SIG-M5 treated with dmso at 0.1 percent for 504 hours (cell line): ENCODE data around the gene FGF8.

Experiments used
- DNase-seq: peaks from one replicate; lab custom pipeline; 2025; ENCODE audit not compliant: unreplicated experiment; lab: John Stamatoyannopoulos, UW

FGF8 gene

GRCh38 chr10:101769541-101770180 is 6.3 kb downstream of the FGF8 start:
- no peak for DNase-seq

DNA sequence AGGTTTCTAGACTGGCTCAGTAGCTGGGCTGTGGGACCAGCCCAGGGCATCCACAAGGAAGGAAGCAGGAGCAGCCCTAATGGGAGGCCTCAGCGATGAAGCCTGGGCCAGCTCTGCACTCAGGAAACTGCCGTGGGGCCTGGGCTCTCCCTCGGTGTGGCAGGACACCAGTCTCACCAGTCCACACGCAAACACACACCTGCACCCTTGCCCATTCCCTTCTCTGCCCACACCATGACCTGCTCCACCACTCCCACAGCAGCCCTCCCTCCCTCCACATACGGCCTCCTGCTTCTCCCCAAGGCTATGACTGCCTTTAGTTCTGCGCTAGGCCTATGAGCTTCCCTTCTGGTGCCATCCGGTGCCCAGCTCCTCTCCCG is 7.1 kb downstream of the FGF8 start:
- DNase-seq, result no peak

GRCh38 chr10:101767966-101768790 is 7.7 kb downstream of the FGF8 start:
- DNase-seq, result no peak

DNA sequence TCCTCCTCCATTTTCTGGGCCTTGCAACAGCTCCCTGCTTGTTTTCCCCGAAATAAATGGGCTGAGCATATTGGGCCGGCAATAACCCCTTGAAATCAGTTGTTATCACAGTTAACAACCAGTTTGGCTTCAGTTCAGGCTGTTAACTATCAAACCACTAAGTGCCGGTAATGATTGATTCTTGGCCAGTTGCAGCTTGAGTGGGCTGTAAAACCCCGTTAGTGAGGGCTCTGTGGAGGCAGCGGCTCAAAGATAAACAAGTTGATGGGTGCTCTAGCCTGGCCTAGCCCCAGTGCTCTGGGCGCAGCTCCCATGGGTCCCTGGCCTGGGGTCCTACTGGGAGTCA is 8.3 kb downstream of the FGF8 start:
- no peak for DNase-seq

DNA sequence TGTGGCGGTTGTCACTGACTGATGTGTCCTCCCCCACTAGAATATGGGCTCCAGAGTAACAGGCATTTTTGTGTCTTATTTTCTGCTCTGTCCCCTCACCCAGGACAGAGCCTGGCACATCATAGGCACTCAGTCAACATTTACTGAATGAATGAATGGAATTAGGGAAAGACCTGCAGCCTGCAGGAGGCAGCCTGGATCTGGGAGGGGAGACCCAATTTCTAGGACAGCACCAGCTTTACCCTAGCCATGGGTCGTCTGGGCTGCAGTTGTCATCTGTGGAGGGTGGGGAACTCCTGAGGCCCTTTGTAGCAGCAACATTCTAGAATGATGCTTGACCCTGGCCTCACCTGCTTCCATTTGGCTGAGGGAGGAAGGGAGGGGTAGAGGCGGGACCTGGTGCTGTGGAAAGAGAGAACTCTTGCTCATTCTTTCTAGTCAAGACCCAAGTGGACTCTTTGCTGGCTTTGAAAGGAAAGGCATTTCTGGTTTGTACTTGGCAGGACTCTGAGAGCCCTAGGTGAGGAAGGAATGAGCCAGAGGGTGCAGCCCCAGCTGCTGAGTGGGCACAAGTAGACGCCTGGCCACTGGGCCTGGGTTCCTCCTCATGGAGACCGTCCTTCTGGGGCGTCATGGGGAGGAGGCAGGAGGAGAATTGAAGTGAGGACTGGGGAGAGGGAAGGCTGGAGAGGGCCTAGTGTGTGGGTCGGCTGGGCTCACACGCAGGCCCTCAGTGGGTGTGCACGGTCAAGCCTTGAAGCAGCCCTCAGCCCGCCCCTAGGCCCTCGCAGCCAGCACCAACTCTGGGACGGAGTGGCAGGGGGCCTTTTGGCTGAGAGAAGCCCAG is 8.9 kb downstream of the FGF8 start:
- no peak for DNase-seq

GRCh38 chr10:101766306-101766705 is 9.6 kb downstream of the FGF8 start:
- DNase-seq, result no peak

DNA sequence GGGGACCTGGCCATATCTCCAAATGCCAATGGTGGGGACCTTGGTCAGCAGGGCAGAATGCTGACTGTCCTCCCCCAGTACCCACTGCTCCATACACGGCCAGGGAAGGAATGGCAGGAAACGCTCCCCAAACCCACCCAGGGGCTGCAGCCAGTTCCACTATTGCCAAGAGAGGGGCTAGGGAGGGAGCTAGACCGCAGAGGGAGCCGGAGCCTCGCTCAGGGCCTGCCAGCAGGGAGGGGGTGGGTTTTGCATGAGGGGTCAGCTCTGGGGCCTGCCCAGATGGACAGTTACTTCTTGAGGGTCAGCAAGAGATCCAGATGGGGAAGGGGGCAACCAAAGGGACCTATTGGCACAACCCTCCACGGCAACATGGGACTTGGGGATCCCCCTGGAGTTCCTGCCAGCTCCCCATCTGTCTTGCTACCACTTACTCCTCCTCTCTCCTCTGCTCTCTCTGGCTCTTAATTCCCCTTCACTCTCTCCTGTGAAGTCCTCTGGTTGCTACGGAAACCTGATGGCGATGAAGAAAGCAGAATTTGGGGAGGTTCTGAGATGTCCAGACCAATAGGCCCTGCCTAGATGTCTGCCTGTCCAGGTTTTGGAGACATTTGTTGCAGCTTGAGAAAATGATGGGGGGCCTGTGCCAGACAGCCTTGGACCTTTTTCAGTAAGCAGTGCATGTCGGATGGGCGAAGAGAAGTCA is 12.6 kb downstream of the FGF8 start:
- DNase-seq, result no peak

DNA sequence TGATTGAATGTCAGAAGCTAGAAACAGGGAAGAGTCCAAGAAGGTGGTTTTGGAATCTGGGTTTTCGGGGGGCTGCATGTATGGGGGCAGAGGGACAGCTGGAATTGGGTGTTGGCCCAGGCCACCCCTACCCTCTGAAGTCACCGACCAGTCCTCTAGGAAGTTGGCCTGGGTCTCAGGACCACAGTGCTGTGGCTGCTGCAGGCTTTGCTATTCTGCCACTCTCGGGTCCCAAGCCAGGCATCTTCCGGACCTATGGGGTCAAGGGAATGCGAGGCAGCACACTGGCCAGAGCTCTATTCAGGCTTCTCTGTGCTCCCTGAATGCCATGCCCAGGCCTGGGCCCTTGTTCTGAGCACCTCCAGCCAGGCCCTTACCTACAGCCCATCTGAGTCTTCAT is 13.2 kb downstream of the FGF8 start:
- no peak for DNase-seq

GRCh38 chr10:101761226-101761625 is 14.7 kb downstream of the FGF8 start:
- DNase-seq, result no peak

DNA sequence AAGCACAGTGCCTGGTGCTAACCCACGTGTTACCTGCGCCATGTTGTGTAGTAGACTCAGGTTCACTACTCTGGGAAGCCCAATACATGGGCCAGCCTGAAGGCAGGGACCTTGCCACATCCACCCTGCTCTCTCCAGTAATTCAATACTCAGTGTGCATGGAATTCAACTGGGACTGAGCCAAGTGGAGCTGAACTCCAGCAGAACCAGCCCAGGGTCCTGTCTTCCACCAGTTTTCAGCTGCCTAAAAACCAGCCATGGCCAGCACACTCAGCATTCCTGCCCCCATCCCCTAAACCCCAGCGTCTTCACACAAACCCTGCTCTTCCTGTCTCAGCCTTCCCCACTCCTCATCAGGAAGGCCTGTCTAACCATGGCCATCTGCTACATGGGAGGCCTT is 15.4 kb downstream of the FGF8 start:
- no peak for DNase-seq

DNA sequence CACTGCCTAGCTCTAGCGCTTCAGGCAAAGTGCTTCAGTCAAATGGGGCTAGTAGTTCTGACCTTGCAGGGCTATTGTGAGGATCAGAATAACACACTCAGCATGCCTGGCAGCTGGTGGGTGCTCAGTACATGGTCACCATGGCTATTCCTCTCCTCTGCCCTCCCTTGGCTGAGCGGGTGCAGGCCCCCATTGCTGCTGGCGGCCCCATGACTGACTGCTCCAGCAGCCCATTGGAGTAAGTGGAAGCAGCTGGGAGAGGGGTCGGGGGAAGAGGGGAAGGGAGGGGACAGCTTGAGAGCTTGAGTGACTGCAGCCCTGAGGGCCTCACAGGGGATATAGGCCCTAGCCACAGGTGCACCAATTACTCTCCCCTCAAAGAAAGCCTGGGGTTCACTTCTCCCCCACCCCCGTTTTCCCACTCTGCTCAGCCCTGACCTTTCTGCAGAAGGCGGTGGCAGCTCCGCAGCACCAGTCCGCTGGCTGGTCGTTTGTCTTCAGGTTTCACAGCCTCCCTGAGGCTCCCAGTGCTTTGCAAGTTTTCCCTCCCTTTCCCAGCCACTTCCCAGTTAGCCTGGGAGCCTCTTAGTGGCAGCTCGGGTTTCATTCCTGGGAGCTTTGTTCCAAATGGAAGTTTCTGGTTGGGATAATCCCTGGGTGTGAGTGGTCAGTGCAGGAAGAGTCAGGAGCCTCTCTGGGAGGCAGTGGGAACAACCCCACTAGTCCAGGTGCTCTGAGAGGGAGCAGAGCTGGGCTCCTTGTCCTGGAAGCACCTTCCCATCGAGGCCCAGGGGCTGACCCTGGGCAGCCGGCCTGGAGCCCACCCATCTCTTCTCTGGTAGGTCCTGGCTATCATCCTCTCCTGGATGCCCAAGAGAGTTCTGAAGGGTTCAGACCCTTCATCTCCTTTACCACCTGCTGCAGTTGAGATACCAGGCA is 16.3 kb downstream of the FGF8 start:
- no peak for DNase-seq

DNA sequence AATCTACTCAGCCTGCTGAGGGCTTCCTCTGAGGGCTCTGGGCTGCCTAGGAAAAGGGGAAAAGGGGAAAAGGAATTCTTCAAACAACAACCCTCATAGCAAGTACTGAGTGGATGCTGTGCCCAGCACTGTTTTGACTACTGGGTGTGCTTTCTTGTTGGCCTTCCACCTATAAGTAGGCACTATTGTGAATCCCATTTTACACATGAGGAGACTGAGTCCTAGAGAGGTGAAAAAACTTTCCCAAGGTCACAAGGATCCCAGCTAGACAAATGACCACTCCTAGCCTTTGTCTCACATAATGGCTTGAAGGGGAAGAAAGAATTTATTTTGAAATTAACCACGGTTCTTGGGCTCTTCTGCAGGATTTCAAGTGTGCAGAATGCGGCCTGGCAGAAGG is 17.1 kb downstream of the FGF8 start:
- DNase-seq, result no peak

DNA sequence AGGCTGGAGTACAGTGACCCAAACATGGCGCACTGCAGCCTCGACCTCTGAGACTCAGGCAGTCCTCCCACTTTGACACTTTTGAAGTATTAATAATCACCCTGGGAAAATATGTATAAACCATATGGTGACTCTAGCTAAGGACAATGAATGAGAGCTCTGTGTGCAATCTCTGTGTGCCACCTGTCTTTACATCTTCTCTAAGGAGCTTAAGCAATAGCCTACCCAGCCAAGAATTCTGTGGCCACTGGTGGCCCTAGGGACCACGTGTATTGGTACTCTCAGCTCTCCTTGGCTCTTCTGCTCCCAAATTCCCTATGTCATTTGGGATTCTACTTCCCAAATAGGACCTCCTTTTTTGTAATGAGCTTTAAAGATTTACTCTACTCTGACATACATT is 23.7 kb downstream of the FGF8 start:
- no peak for DNase-seq

DNA sequence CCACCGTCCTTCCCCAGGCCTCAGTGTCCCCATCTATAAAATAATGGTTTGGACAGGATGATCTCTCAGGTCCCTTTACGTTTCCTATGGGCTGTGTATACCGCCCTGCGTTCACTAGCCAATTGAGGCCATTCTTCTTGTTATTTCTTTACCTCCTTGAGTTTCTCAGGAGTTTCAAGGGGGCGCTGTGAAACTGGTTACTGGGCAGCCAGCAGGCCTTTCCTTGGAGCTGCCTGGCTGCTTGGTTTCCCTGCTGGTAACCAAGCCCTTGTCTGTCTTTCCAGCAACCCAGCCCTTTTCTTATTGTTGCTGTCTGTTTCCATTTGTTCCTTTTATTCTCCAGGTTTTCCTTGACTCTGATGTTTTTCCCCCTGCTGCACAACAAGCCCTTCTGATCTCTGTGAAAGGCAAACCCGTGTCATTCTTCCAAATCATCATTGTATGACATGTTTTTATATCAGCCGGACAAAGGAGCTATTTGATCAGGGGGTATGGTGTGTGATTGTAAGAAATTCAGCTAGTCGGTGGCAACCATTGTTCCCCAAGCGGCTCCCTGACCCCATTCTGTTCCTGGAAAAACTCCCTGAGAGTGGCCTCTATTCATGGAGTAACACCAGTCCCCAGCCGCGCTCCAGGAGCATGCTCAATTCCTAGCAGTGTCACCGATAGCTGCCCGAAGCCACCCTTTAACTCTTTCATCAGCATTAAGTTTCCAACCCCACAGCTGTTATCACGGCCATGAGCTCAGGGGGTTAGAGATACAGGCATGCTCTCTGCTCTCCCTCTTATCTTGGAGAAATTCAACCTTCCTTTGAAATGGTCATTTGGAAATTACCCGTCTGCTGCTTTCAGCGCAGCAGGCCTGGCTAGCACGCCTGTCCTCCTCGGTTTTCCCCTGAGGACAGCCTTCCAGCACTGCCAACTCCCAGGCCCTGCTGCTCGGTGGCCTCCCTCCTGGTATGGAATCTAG is 26.6 kb downstream of the FGF8 start:
- DNase-seq, result no peak

GRCh38 chr10:101748496-101748895 is 27.4 kb downstream of the FGF8 start:
- DNase-seq, result no peak

DNA sequence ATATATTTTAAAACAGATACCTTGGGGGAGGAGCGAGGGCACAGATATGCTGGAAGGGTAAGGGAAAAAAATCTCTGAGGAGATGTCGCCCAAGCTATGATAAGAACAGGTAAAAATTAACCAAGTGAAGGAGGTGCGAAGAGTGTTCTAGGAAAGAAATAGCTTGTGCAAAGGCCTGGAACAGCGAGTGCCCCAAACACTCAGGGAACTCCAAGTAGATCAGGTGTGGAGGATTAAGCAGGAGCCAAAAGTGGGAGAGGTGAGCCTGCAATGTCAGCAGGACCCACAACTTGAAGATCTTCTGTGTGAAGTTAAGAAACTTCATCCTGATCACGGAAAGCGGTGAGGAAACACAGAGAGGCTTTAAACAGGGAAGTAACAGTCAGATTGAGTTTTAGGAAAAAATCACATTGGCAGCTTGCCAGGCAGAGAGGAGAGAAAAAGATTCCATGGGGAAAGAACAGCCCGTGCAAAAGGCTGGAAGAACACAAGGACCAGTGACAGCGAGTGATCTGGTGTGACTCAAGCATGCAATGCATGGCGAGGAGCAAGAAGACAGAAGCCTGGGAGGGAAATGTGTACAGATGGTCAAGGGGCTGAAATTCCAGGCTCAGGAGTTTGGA is 30.7 kb downstream of the FGF8 start:
- DNase-seq, result no peak

- no peak for DNase-seq
Measured at GRCh38 chr10:101744267-101744666, 31.6 kb downstream of the FGF8 start.

GRCh38 chr10:101741938-101742337 is 34.0 kb downstream of the FGF8 start:
- no peak for DNase-seq

GRCh38 chr10:101736666-101737065 is 39.2 kb downstream of the FGF8 start:
- no peak for DNase-seq
